NB4 (cell line): ENCODE measurements around the gene COA1.

Experiments
- CTCF ChIP-seq: IDR thresholded peaks from one replicate; pipeline ENCODE4 v1.5.1; 2012; ENCODE audit warnings: low read depth, low read length
- MYC ChIP-seq: IDR thresholded peaks from 2 replicates; pipeline ENCODE4 v1.6.1; 2011; ENCODE audit warnings: low read depth, low read length
- POLR2A ChIP-seq: IDR thresholded peaks from 2 replicates; pipeline ENCODE4 v1.6.1; 2011; ENCODE audit warnings: mild to moderate bottlenecking; ENCODE audit not compliant: insufficient read length; ENCODE audit errors: extremely low read depth

- TF ChIP-seq CTCF (no peak), POLR2A (no peak), MYC (no peak)
These were observed 102.6 kb downstream of the COA1 start for GRCh38 chr7:43626695-43627094.
